ENCODE measurements around the gene LONP1.

Gene LONP1

GRCh38 chr19:5681391-5682106 lies 38.4 kb downstream of the LONP1 start:
- H3K4me1 ChIP-seq (ENCODE audit: insufficient read depth, low read length) = no peaks in the 10 kb centered on the region
- WGBS = 74% methylated on average over 17 of the region's 17 CpGs
- H3K9ac ChIP-seq (ENCODE audit: low read depth, low read length) = peak overlapping the region; percentile 52
- H3K9me3 ChIP-seq (ENCODE audit: insufficient read depth, low read depth, low read length) = no peaks in the 10 kb centered on the region
- H3K4me3 ChIP-seq (ENCODE audit: low read length) = peak overlapping the region; percentile 77
- no peaks in the 10 kb centered on the region for H3K27me3 ChIP-seq (ENCODE audit: insufficient read depth, low read length)
- no peak overlapping the region for H3K27ac ChIP-seq (ENCODE audit: low read depth, low read length)
- no peaks in the 10 kb centered on the region for H3K36me3 ChIP-seq (ENCODE audit: insufficient read depth, low read length)

GRCh38 chr19:5680437-5681368 lies 39.2 kb downstream of the LONP1 start, which contains the start of the genes HSD11B1L and MICOS13:
Gene HSD11B1L, plus strand, starts transcription at chr19:5681027. Its CDS starts 3,806 bp downstream, at chr19:5684833.
Gene MICOS13, minus strand, starts transcription at chr19:5680516. Its CDS starts 30 bp downstream, at chr19:5680486.
- H3K27ac ChIP-seq (ENCODE audit: low read depth, low read length) = peak within 1 kb of the TSS; percentile 71
- H3K36me3 ChIP-seq (ENCODE audit: insufficient read depth, low read length) = no peaks in the 10 kb centered on the region
- H3K9ac ChIP-seq (ENCODE audit: low read depth, low read length) = peak within 1 kb of the TSS; percentile 68
- 2% methylated on average over 94 of the region's 94 CpGs for WGBS
- no peaks in the 10 kb centered on the region for H3K9me3 ChIP-seq (ENCODE audit: insufficient read depth, low read depth, low read length)
- H3K27me3 ChIP-seq (ENCODE audit: insufficient read depth, low read length) = no peaks in the 10 kb centered on the region
- no peaks in the 10 kb centered on the region for H3K4me1 ChIP-seq (ENCODE audit: insufficient read depth, low read length)
- peak within 1 kb of the TSS; percentile 77 for H3K4me3 ChIP-seq (ENCODE audit: low read length)

GRCh38 chr19:5680084-5680436 lies 39.9 kb downstream of the LONP1 start:
- Histone ChIP-seq H3K9me3 (ENCODE audit: insufficient read depth, low read depth, low read length) (no peaks in the 10 kb centered on the region), H3K4me1 (ENCODE audit: insufficient read depth, low read length) (no peaks in the 10 kb centered on the region), H3K36me3 (ENCODE audit: insufficient read depth, low read length) (no peaks in the 10 kb centered on the region), H3K27me3 (ENCODE audit: insufficient read depth, low read length) (no peaks in the 10 kb centered on the region), H3K4me3 (ENCODE audit: low read length) (peak overlapping the region; percentile 77), H3K27ac (ENCODE audit: low read depth, low read length) (peak overlapping the region; percentile 52), H3K9ac (ENCODE audit: low read depth, low read length) (peak overlapping the region; percentile 68)
- WGBS = 3% methylated on average over 23 of the region's 23 CpGs

- no peaks in the 10 kb centered on the region for H3K9me3 ChIP-seq (ENCODE audit: insufficient read depth, low read depth, low read length)
- no peaks in the 10 kb centered on the region for H3K27me3 ChIP-seq (ENCODE audit: insufficient read depth, low read length)
- peak overlapping the region; percentile 68 for H3K9ac ChIP-seq (ENCODE audit: low read depth, low read length)
- WGBS = 53% methylated on average over 26 of the region's 26 CpGs
- no peaks in the 10 kb centered on the region; the same call in 1 of the 2 replicates for H3K4me1 ChIP-seq (ENCODE audit: insufficient read depth, low read length)
- H3K4me3 ChIP-seq (ENCODE audit: low read length) = peak overlapping the region; percentile 77
- no peaks in the 10 kb centered on the region for H3K36me3 ChIP-seq (ENCODE audit: insufficient read depth, low read length)
- H3K27ac ChIP-seq (ENCODE audit: low read depth, low read length) = no peak overlapping the region
Observed at GRCh38 chr19:5679289-5680083, 40.5 kb downstream of the LONP1 start.

- WGBS = 94% methylated on average over 21 of the region's 22 CpGs
- Histone ChIP-seq H3K9ac (ENCODE audit: low read depth, low read length) (no peak overlapping the region), H3K4me3 (ENCODE audit: low read length) (no peak overlapping the region), H3K27me3 (ENCODE audit: insufficient read depth, low read length) (no peaks in the 10 kb centered on the region), H3K9me3 (ENCODE audit: insufficient read depth, low read depth, low read length) (no peaks in the 10 kb centered on the region), H3K4me1 (ENCODE audit: insufficient read depth, low read length) (no peaks in the 10 kb centered on the region; the same call in 1 of the 2 replicates), H3K36me3 (ENCODE audit: insufficient read depth, low read length) (no peaks in the 10 kb centered on the region), H3K27ac (ENCODE audit: low read depth, low read length) (no peak overlapping the region)
Observed at GRCh38 chr19:5678071-5678718, 41.8 kb downstream of the LONP1 start.

GRCh38 chr19:5677580-5677979 lies 42.4 kb downstream of the LONP1 start:
- Histone ChIP-seq H3K9ac (ENCODE audit: low read depth, low read length) (no peak overlapping the region), H3K36me3 (ENCODE audit: insufficient read depth, low read length) (peaks cover 5% of the 10 kb centered on the region; the same call in 1 of the 2 replicates), H3K9me3 (ENCODE audit: insufficient read depth, low read depth, low read length) (no peaks in the 10 kb centered on the region), H3K4me1 (ENCODE audit: insufficient read depth, low read length) (no peaks in the 10 kb centered on the region; the same call in 1 of the 2 replicates), H3K27me3 (ENCODE audit: insufficient read depth, low read length) (no peaks in the 10 kb centered on the region), H3K27ac (ENCODE audit: low read depth, low read length) (no peak overlapping the region), H3K4me3 (ENCODE audit: low read length) (no peak overlapping the region)
- 93% methylated on average over 9 of the region's 9 CpGs for whole genome bisulfite sequencing

- H3K4me3 ChIP-seq (ENCODE audit: low read length) = no peak overlapping the region
- peaks cover 5% of the 10 kb centered on the region; the same call in 1 of the 2 replicates for H3K36me3 ChIP-seq (ENCODE audit: insufficient read depth, low read length)
- H3K4me1 ChIP-seq (ENCODE audit: insufficient read depth, low read length) = no peaks in the 10 kb centered on the region; the same call in 1 of the 2 replicates
- no peaks in the 10 kb centered on the region for H3K9me3 ChIP-seq (ENCODE audit: insufficient read depth, low read depth, low read length)
- H3K9ac ChIP-seq (ENCODE audit: low read depth, low read length) = no peak overlapping the region
- WGBS = 90% methylated on average over 10 of the region's 10 CpGs
- no peak overlapping the region for H3K27ac ChIP-seq (ENCODE audit: low read depth, low read length)
- no peaks in the 10 kb centered on the region for H3K27me3 ChIP-seq (ENCODE audit: insufficient read depth, low read length)
Observed at GRCh38 chr19:5677136-5677535, 42.8 kb downstream of the LONP1 start.

- H3K4me3 ChIP-seq (ENCODE audit: low read length) = no peak overlapping the region
- 90% methylated on average over 13 of the region's 13 CpGs for WGBS
Observed at GRCh38 chr19:5676772-5677105, 43.2 kb downstream of the LONP1 start.

GRCh38 chr19:5676105-5676771 lies 43.7 kb downstream of the LONP1 start:
- 94% methylated on average over 17 of the region's 17 CpGs for WGBS
- Histone ChIP-seq H3K27me3 (ENCODE audit: insufficient read depth, low read length) (no peaks in the 10 kb centered on the region), H3K27ac (ENCODE audit: low read depth, low read length) (no peak overlapping the region), H3K4me1 (ENCODE audit: insufficient read depth, low read length) (no peaks in the 10 kb centered on the region; the same call in 1 of the 2 replicates), H3K9ac (ENCODE audit: low read depth, low read length) (no peak overlapping the region), H3K4me3 (ENCODE audit: low read length) (no peak overlapping the region), H3K9me3 (ENCODE audit: insufficient read depth, low read depth, low read length) (no peaks in the 10 kb centered on the region), H3K36me3 (ENCODE audit: insufficient read depth, low read length) (peaks cover 13% of the 10 kb centered on the region; the same call in 1 of the 2 replicates)

More at GRCh38 chr19:5676772-5677105, 43.2 kb downstream of the LONP1 start:
- Histone ChIP-seq H3K27me3 (ENCODE audit: insufficient read depth, low read length) (no peaks in the 10 kb centered on the region), H3K4me1 (ENCODE audit: insufficient read depth, low read length) (no peaks in the 10 kb centered on the region; the same call in 1 of the 2 replicates), H3K27ac (ENCODE audit: low read depth, low read length) (no peak overlapping the region), H3K9ac (ENCODE audit: low read depth, low read length) (no peak overlapping the region), H3K9me3 (ENCODE audit: insufficient read depth, low read depth, low read length) (no peaks in the 10 kb centered on the region), H3K36me3 (ENCODE audit: insufficient read depth, low read length) (peaks cover 8% of the 10 kb centered on the region; the same call in 1 of the 2 replicates)

- H3K9me3 ChIP-seq (ENCODE audit: insufficient read depth, low read depth, low read length) = no peaks in the 10 kb centered on the region
- H3K4me1 ChIP-seq (ENCODE audit: insufficient read depth, low read length) = no peaks in the 10 kb centered on the region; the same call in 1 of the 2 replicates
- peaks cover 18% of the 10 kb centered on the region for H3K36me3 ChIP-seq (ENCODE audit: insufficient read depth, low read length)
- no peak overlapping the region for H3K4me3 ChIP-seq (ENCODE audit: low read length)
- H3K9ac ChIP-seq (ENCODE audit: low read depth, low read length) = peak overlapping the region; percentile 31; the same call in 1 of the 2 replicates
- no peaks in the 10 kb centered on the region for H3K27me3 ChIP-seq (ENCODE audit: insufficient read depth, low read length)
- 89% methylated on average over 5 of the region's 5 CpGs for WGBS
- H3K27ac ChIP-seq (ENCODE audit: low read depth, low read length) = no peak overlapping the region
Observed at GRCh38 chr19:5674714-5675113, 45.2 kb downstream of the LONP1 start.
